ENCODE measurements around the gene TMSB4X.
"Not testable (repeated sequence)": the region's sequence is repeated elsewhere in the genome, so short reads cannot be mapped to it uniquely, and the experiment has no call there.

Gene TMSB4X

DNA sequence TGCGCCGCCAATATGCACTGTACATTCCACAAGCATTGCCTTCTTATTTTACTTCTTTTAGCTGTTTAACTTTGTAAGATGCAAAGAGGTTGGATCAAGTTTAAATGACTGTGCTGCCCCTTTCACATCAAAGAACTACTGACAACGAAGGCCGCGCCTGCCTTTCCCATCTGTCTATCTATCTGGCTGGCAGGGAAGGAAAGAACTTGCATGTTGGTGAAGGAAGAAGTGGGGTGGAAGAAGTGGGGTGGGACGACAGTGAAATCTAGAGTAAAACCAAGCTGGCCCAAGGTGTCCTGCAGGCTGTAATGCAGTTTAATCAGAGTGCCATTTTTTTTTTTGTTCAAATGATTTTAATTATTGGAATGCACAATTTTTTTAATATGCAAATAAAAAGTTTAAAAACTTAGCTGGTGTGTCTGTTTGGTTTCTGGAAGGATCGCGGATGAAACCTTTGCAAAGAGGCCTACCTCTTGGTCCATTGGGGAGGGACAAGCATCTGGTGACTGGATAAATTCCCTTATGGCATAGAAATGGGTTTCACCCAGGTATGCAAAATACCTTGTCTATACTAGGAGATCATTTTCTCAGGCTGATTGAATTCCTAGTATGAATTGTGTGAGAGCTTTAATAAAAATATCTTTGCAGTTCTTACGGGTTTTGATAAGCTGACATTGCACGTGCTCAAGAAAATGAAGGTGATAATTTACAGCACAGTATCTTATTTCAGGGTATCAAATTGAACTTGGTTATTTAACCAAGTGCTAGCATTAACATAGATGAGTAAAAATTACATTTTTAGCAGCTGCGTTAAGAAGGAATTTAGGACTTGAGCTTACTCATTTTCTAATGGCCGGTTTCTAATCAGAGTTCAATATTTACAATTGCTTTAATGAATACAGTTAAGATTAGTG lies 2.2 kb downstream of the TMSB4X start:
- DNase-seq: not testable (repeated sequence)

DNA sequence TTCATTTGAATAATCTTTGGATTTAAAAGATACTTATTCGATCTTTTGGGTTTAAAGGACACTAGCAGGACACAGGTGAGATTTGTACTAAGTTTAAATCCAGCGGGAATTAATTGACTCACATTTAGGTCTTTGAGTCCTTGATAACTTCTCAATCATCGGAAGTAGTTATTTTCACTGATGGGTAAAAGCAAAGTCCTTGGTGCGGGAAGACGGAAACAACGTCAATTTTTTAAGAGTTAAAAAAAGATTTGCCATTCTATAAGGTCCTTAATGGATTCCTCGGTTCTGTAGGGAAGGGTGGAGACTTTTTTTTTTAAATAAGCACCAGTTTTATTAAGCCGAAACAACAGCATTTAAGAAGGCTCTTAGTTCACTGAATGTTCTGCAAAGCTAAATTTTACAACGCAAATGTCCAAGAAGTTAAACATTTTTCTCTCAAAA lies 2.9 kb downstream of the TMSB4X start:
- DNase-seq: no peak

DNA sequence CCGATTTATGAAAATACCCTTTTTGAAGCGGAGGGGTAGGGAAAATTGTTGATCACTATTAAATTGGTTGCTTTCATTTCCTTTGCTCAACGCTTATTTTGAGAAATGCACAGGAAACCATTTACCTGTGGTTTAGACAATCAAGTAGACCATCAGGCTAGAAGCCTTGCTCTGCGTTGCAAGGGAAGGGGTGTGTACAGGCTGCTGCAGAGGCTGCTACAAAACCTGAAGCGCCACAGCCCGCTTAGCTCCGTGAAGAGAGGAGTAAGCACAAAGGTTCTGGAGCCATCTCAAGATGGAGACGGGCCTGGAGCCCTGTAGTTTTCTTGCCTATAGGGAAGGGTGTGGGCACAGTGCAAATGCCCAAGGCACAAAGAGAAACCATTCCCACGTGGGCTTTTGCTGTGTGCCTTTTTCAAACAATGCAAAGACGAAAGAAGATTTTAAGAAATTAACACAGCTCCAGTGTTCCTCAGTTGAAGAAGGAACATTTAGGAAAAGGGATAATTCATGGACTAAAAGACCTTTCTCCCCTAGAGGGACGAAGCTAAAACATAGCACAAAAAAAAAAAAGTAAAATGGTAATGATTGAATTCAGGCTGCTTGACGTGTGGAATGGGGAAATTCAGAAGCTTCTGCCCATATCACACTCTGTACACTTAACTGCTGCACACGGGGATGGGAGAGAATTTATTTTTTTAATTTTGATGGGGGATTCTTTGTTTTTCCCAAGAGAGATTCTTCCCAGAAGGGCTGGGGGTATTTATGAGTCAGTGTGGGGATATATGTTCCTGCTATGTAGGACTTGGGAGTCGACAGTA lies 3.5 kb downstream of the TMSB4X start:
- DNase-seq: peak; percentile 94

DNA sequence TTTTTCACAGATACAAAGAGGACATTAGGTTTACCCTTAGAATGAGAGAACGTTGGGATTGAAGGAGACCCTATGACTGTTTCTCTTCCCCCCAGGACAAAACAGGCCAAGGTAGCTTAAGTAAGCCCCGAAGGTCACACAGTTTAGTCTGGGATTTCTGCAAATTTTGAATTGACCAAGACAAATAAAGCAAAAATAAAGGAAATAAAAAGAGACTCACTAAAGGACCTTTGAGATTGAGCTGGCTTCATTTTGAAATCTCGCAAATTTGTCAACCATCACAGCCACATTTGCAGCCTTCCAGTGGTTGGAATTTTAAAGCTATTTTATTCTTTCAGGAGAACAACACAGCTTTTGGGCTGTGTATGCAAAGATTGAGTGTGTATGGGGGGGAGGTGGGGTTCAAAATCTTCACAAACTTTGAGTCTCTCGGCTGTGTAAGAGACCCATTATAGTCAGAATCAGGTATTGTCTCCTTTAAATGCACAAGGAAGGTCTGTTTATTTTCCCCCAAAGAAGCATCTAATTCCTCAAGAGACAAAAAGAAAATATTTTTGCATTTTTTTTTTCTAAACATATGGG lies 4.2 kb downstream of the TMSB4X start:
- peak; percentile 68 for DNase-seq

DNA sequence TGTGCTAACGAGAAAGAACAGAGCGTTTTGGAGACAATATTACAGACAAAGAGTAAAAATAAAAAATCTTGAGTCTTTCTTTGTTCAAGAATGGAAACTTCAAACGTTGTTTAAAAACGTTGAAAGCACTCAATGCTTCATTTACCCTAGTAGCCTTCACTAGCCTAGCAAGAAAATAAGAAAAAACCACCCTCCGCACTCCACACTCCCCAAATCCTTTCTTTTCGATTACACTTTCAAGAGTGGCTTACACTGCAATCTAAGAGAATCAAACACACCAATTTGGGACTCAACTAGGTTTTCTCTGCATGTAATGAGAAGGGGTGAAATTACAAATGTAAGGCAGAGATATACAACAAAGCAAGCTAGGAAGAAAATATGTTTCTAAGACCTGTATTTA lies 4.7 kb downstream of the TMSB4X start:
- peak; percentile 39 for DNase-seq

DNA sequence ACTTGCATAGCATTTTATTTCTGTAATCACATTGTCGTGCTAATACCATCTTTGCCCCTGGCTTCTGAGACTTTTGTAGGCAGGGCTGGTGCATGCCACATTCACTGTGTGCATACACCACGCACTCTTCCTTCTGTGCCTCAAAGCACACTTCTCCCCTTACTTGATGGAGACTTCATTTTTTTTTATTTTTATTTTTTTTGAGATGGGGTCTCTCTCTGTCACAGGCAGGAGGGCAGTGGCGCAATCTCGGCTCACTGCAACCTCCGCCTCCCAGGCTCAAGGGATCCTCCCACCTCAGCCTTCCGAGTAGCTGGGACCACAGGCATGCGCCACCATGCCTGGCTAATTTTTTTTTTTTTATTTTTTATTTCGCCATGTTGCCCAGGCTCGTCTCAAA lies 5.1 kb downstream of the TMSB4X start:
- not testable (repeated sequence) for DNase-seq

DNA sequence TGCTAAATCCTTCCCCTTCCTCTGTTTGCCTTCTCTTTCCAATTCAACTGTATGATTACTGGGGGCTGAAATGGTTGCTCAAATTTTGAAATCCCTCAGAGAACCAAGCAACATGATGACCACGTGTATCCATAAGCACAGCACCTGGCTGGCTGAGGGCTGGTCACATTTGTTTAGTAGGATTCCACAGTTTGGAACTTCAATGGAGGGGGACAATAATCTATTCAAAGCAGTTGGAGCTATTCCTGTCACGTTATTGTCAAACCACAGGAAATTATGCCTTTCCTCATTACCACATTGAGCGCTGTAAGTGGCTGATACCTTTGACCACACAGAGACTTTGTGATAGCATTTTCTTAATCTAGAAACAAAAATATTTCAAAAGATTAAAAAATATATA lies 7.0 kb downstream of the TMSB4X start:
- DNase-seq: no peak

DNA sequence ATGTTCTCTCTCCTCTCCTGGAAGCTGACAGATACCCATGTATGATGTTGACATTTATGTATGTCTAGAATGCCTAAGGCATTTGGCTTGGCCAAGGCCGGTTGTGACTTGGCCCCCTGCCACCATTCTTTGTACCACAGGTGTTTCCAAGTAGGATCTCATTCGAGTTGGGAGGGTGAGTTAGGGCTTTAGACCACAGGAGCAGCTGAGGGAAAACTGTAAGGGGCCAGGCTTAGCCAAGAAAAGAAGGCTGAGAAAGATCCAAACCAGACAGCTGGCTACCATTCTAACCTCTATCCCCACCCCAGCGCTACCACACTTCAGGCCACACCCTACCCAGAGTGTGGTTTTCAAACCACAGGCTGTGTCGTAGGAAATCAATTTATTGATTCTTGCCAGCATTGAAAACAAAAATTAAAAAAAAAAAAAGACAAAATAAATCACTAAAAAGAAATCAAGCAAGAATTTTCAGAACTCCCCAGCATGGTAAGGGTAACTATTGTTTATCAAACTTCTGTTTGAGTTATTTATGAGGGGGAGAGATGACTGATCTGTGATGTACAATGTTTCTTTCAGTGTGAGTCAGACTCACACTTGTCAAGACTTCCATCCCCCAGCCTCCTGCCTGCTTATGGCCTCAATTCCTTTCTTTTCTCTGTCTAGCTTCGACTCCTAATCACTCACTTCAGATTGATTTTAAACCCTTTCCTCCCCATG lies 9.9 kb downstream of the TMSB4X start:
- DNase-seq: peak; percentile 74

DNA sequence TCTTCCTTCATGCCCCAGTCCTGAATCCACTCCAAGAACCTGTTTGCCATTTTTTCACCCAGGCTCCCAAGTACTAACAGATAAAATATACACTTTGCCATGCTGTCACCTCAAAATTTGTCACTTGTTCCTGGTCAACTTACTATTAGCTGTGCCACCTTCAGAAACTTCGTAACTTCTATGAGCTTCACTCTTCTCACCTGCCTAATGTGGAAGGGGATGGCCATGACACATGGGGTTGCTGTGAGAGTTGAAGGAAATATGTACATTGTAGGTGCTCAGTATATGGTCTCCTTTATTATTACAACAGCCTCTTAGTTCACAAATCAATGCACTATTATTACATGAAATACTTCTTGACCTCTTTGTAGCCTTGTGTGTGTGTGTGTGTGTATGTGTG lies 10.4 kb downstream of the TMSB4X start:
- no peak for DNase-seq

DNA sequence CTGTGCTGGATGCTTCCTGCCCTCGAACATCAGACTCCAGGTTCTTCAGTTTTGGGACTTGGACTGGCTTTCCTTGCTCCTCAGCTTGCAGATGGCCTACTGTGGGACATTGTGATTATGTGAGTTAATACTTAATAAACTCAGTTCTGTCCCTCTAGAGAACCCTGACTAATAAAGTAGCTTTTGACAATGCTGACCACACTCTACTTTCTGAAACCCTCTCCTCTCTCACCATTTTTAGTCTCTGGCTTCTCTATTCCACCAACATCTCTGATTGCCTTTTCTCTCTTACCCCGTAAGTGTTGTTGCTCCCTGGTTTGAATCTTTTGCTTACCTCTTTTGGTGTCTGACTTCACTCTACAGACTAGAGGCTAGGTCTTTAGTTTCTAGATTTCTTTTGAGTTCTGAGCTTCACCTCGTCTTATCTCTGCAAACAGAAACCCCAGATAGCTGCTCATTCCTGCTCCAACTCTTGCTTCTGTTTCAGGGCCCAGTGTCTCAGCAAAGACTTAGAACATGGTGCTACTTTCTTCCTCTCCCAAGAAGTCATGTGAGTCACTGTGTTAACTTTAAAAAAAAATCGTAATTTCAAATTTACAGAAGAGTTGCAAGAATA lies 11.4 kb downstream of the TMSB4X start:
- DNase-seq: no peak

DNA sequence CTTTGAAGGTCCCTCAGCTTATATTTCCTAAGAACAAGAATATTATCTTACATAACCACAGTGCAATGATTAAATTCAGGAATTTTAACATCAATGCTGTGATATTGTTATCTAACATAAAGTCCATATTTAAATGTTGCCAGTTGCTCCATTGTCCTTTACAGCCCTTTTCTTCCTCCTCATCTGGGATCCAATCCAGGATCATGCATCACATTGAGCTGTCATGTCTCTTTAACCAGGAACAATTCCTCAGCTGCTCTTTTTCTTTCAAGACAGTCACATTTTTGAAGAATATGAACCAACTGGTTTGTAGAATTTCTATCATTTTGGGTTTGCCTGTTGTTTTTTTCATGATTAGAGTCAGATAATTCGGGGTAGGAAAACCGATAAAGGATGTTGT lies 12.0 kb downstream of the TMSB4X start:
- no peak for DNase-seq

DNA sequence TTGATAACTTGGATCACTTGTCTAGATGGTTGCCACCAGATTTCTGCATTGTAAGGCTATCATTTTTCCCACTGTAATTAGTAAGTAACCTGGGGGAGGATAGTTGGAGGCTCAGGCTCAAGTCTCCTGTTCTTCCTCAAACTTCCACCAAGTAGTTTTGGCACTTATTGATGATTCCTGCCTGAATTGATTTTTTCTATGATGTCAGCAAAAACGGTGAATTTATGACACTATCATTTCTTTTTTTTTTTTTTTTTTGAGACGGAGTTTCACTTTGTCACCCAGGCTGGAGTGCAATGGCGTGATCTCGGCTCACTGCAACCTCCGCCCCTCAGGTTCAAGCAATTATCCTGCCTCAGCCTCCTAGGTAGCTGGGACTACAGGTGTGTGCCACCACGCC lies 12.4 kb downstream of the TMSB4X start:
- DNase-seq: no peak

DNA sequence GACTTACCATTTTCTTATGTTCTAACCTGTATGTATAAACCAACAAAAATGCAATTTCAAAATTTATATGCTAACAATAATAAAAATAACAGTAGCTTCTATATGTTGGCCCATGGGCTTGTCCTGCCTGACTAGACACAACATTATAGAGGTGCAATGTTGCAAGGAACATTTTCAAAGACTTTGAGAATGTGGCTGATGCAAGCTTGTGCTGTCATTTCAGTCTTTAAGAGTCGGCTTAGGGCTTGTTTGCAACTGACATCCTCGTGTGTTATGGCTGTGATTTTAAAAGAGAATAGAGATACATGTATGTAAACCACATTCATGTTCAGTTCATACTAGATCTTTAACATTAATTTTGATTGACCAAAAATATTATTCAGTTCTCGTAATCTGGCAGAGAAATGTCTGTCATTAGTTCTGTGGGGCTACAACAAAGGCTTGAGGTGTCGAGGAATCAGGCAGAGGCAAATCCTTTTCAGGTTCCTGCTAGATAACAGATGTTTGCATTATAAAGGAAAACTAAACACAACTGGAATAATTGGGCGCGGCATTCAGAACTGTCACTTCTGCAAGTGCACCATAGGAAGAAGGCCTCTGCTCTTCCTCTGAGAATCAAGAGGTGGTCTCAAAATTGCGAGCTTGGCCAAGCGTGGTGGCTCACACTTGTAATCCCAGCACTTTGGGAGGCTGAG lies 13.1 kb downstream of the TMSB4X start:
- DNase-seq: peak; percentile 30

DNA sequence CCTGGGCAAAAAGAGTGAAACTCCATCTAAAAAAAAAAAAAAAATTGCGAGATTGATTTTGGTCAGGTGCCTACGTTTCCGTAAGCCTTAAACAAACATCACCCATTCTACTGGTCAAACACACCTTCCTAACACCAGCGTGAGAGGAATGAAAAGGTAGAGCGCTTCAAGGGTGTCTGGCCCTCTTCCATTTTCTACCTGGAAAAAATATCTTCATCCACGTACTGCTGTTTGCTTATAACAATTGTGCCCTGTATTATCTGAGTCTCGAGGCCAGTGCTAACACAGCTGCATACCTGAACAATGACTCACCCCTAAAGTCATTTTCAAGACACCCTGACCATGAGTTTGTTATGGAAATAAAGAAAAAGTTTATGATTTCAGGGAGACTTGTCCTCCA lies 13.9 kb downstream of the TMSB4X start:
- DNase-seq: peak; percentile 60

DNA sequence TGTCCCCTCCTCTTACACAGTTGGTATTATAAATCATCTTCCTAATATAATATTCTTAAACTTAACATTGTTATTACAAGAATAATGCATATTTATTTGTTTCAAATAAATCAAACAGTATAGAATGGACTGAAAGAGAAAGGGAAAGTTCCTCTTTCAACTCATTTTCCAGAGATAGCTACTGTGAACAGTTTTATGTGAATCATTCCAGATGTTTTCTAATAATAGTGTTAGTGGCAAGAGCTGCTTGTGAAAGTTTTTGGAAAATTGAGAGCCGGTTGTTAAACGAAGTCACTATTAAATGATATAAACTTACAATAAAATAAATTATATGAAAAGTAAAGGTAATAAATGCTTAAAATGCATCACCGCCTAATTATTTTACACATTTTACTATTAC lies 14.6 kb downstream of the TMSB4X start:
- no peak for DNase-seq

DNA sequence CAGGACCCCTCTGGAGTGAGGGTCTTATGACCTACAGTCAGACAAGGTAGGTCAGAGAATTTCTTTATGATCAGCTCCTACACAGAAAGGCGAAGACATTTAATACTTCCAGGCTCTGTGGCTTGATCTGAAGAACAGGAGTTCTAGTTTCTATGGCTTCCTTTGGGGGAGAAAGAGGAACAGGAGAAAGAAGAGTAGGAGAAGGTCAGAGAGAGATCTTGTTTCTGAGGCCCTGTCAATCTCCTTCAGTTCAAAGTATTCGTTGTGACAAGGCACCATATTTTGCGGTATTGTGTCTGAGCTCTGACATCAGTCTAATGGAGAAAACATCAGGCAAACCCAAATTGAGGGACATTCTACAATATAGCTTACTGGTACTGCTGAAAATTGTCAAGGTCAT lies 16.7 kb downstream of the TMSB4X start:
- no peak for DNase-seq

DNA sequence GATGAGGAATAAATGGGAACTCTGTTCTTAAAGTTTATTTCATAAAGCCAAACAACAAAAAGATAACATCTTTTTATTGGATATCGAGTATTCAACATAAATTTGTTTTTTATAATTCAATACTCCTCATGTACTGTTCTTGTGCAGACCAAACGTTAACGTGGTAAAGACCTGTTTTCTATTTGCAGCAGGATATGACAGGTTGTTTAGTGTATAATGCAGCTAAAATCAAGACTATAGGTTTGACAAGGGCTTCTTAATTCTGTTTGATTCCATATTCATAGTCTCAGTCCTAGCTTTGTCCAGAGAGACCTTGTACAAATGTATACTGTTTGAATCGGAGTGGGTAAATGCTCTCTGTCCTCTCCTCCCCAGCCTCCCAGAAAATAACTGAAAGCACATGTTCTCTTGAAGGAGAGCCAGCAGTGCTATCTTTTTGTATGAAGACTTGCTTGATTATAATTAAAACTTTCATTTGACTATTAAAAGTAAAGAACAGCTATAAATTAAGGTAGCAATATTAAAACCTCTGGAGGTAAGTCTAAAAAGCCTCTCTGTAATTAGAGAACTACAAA lies 17.7 kb downstream of the TMSB4X start:
- DNase-seq: no peak

DNA sequence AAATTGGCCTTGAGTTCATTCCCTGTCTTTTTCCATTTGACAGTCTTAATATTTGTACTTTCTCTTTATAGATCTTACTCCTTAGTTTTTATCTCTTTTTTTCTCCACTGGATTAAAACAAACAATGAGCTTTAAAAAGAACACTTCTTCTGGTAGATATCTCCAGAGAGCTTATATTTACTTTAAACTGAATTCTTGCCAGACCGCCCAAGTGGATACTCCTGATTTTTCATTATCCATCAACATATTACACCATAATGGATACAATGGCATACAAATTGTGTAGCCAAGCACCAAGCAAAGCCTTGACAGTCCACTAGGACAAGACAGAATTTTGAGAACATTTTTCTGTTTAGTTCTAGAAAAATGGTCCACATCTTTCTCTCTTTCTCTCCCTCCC lies 18.9 kb downstream of the TMSB4X start:
- no peak for DNase-seq

DNA sequence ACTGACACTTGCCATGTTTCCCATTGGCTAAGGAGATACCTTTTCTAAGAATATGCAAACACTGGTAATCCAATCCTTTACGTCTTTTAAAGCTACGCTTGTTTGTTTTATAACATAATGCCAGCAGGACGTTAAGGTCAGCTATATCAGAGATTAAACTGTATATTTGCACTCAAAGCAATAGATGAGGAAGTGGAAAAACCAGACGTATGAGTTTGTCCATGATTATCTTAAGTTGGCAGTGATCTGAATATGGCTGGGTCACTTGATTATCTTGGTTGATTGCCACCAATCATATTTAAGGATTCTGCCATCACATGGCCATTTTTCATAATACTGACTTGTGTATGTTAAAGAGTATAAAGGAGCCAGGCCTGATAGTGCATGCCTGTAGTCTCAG lies 19.4 kb downstream of the TMSB4X start:
- no peak for DNase-seq

DNA sequence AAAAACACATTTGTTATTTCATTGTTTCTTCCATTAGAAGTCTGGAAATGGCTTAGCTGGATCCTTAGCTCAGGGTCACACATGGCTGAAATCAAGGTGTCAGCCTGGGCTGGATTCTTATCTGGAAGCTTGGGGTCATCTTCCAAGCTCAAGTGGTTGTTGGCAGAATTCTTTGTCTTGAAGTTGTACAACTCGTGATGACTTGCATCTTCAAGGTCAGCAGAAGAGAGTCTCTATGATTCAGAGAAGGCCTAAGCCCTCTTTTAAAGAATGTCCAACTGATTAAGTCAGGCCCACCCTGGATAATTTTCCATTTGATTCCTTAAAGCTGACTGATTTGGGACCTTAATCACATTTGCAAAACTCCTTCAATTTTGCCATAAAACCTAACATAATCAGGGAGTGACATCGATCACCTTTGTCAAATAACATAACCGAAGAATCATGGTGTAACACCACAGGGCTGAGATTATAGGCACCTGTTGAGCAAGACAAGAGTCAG lies 22.1 kb downstream of the TMSB4X start:
- no peak for DNase-seq

Data from fibroblast of skin of scalp (primary cell).